Omental fat pad (tissue), 4 donors: Measurements from ENCODE around the gene RSPH1. TPM values are rescaled to one million over a fixed set of nuclear protein-coding genes. Genes with fewer than 3 reads are reported as not detected.
"Not testable (repeated sequence)": the region's sequence is repeated elsewhere in the genome, so short reads cannot be mapped to it uniquely, and the experiment has no call there.

Experiments
- ATAC-seq: fragments of 150-250 bp; one replicate; pipeline ENCODE4 v1.9.1; 2016; ENCODE audit warnings: mild to moderate bottlenecking, moderate library complexity; ENCODE audit not compliant: low FRiP score
- DNase-seq: peaks from one replicate; pipeline ENCODE4 v3.0.0-alpha.2; 2019; ENCODE audit warnings: low spot score
- CTCF ChIP-seq, 3 donors: fragments of 450-650 bp; IDR thresholded peaks; one replicate each; pipeline ENCODE4 v1.5.1; 2016 to 2017; ENCODE audit warnings: antibody characterized with exemption in 3 of 3, mild to moderate bottlenecking in 3 of 3, moderate library complexity in 2 of 3
- total RNA-seq, 4 donors: library from RNA; depleted of rRNA; stranded (reverse); fragments of >200 nt; gene quantifications; one replicate each; pipeline ENCODE4 v1.1.0, GENCODE V29; 2016

RSPH1 gene
- total RNA-seq, 4 donors from 2014 or later = 0.31 to 0.37 (median 0.36) TPM; not detected in 1

GRCh38 chr21:42473498-42474042, 22.5 kb downstream of the RSPH1 start:
- no peak for ATAC-seq
- no peak for TF ChIP-seq CTCF (IDR thresholded peaks at IDR 0.05)

DNA sequence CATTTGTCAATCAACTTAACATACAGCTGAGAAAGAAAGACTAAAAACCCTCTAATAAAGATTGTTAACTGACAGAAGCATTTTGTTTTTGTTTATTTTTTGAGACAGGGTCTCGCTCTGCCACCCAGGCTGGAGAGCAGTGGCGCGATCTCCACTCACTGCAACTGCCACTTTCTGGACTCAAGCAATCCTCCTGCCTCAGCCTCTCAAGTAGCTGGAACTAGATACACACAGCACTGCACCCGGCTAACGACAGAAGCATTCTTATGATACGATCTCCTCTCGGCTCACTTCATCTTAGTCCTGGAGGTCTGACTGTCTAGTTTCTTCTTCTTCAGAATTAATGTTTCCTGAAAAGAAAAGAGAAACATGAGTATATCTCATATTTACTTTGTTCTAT, 23.5 kb downstream of the RSPH1 start:
- DNase-seq (no peak), ATAC-seq (no peak)
- TF ChIP-seq CTCF (IDR thresholded peaks at IDR 0.05) = no peak

More at GRCh38 chr21:42473498-42474042, 22.5 kb downstream of the RSPH1 start:
- DNase-seq = no peak

DNA sequence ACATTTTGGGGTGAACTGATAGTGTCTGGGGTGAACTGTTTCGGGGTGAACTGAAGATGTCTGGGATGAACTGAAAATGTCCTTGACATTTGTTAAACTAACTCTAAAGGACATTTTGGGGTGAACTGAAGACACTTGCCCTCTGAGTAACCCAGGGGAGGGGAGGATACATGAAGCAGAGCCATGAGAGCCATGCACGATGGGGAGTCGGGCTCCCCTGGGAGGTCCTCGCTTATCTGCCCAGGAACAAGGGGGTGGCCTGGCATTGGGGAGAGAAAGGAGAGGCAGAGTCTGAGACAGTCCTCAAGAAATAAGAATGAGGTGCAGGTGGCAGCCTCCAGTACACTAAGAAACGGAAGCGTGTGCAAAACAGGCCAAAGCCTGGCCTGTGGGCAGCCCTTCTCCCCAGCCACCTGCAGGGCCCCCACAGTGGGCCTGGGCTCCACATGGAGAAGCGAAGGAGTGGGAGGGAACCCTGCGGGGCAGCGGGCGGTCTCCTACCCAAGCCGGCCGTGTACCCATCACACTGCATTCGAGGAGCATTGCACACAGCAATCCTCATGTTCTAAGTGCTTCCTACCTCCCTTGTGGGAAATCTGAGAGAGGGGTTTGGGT, 24.2 kb downstream of the RSPH1 start:
- ATAC-seq = no peak
- TF ChIP-seq CTCF (IDR thresholded peaks at IDR 0.05) = no peak

GRCh38 chr21:42471206-42471605, 24.8 kb downstream of the RSPH1 start:
- ATAC-seq (no peak), DNase-seq (no peak)
- TF ChIP-seq CTCF (IDR thresholded peaks at IDR 0.05) = no peak

More for the DNA sequence above, 24.2 kb downstream of the RSPH1 start:
- DNase-seq = no peak

DNA sequence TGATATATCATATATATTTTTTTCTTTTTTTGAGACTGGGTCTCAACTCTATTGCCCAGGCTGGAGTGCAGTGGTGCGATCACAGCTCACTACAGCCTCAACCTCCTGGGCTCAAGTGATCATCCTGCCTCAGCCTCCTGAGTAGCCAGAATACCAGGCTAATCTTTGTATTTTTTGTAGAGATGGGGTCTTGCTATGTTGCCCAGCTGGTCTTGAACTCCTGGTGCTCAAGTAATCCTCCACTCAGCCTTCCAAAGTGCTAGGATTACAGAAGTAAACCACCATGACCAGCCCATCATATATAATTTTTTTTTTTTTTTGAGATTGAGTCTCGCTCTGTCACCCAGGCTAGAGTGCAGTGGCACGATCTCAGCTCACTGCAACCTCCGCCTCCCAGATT, 26.3 kb downstream of the RSPH1 start:
- not testable (repeated sequence) for ATAC-seq, DNase-seq

GRCh38 chr21:42469272-42469671, 26.8 kb downstream of the RSPH1 start:
- DNase-seq (no peak), ATAC-seq (no peak)
- TF ChIP-seq CTCF (IDR thresholded peaks at IDR 0.05) = no peak

- ATAC-seq (no peak), DNase-seq (no peak)
- no peak for TF ChIP-seq CTCF (IDR thresholded peaks at IDR 0.05)
Observed at GRCh38 chr21:42468491-42469131, 27.4 kb downstream of the RSPH1 start.
